HepG2 (cell line): ENCODE measurements around the gene C1R. TPM values are rescaled to one million over a fixed set of nuclear protein-coding genes. Genes with fewer than 3 reads are reported as not detected.
A peak's percentile ranks its signal among the peaks of the same experiment; 100 is the strongest.

ENCODE experiments used
- ATAC-seq: fragments of 200-7000 bp; cut with Tn5 transposase; 3 replicates; pipeline ENCODE4 v1.9.1; 2020; ENCODE audit warnings: mild to moderate bottlenecking, moderate library complexity
- BruUV-seq: library from RNA; stranded (reverse); fragments of 400-500 nt; replicated peaks from 2 replicates; lab custom pipeline; 2021; lab: Mats Ljungman, UMichigan
- CTCF ChIA-PET: fragments of 300-600 bp; formaldehyde crosslinking; extraction: SDS; loops from one replicate; lab custom pipeline; 2021; ENCODE audit warnings: low total read pairs, inconsistent platforms, low intra/inter-chr PET ratio; lab: Yijun Ruan, JAX
- POLR2A ChIA-PET: fragments of 350-600 bp; sonication (Branson Sonifier 250); formaldehyde crosslinking; loops from one replicate; lab custom pipeline; 2020; ENCODE audit warnings: antibody characterized with exemption, inconsistent platforms; lab: Yijun Ruan, JAX
- DNase-seq: peaks from one replicate; pipeline ENCODE4 v3.0.0-alpha.2; 2015; ENCODE audit warnings: low spot score
- FAIRE-seq: peaks from 3 replicates; lab custom pipeline; 2011; peaks lifted over from hg19 to GRCh38; lab: Jason Lieb, UNC
- H2AFZ ChIP-seq: one replicate; pipeline ENCODE4 v1.6.1; 2011; ENCODE audit warnings: low read length, inconsistent platforms
- H3K27ac ChIP-seq: fragments of 300-600 bp; 3 replicates; pipeline ENCODE4 v1.8.0; 2011; ENCODE audit warnings: mixed run types, mild to moderate bottlenecking, mixed read lengths, low read length, inconsistent platforms; ENCODE audit not compliant: insufficient read depth; ENCODE audit errors: extremely low read length
- H3K27me3 ChIP-seq, 2 experiments: fragments of 200-600 bp in 1 of 2; 2 replicates in 1 of 2; 3 replicates in 1 of 2; pipeline versions ENCODE4 v1.6.0 to v1.8.0; 2011; ENCODE audit warnings: low read length in 2 of 2, mild to moderate bottlenecking in 2 of 2, moderate library complexity in 2 of 2, inconsistent platforms in 1 of 2; ENCODE audit not compliant: insufficient read depth in 2 of 2, control insufficient read depth in 1 of 2
- H3K36me3 ChIP-seq, 2 experiments: fragments of 200-600 bp in 1 of 2; replicated peaks in 1 of 2; 2 replicates in 1 of 2; 3 replicates in 1 of 2; pipeline versions ENCODE4 v1.5.1 to v1.8.0; 2011; ENCODE audit warnings: low read length in 2 of 2, inconsistent platforms in 1 of 2; ENCODE audit not compliant: insufficient read depth in 2 of 2, control insufficient read depth in 1 of 2
- H3K4me1 ChIP-seq: 2 replicates; pipeline ENCODE4 v1.5.1; 2012; ENCODE audit warnings: low read length, inconsistent platforms; ENCODE audit not compliant: insufficient read depth
- H3K4me2 ChIP-seq: 2 replicates; pipeline ENCODE4 v1.6.0; 2011; ENCODE audit warnings: low read depth, low read length, inconsistent platforms
- H3K4me3 ChIP-seq, 3 experiments: fragments of 200-600 bp in 1 of 3; sonication (generic), shearing (Covaris generic) in 1 of 3; replicated peaks in 1 of 3; 2 replicates each; pipeline ENCODE4 v1.5.1; 2011 to 2016; ENCODE audit warnings: low read length in 3 of 3, inconsistent platforms in 2 of 3, low read depth in 2 of 3, mild to moderate bottlenecking in 2 of 3, control low read depth in 1 of 3, mixed read lengths in 1 of 3; ENCODE audit not compliant: insufficient read depth in 1 of 3
- H3K79me2 ChIP-seq: one replicate; pipeline ENCODE4 v1.6.1; 2011; ENCODE audit warnings: low read length, inconsistent platforms; ENCODE audit not compliant: insufficient read depth
- H3K9ac ChIP-seq: 2 replicates; pipeline ENCODE4 v1.6.0; 2011; ENCODE audit warnings: mild to moderate bottlenecking, low read depth, low read length, inconsistent platforms; ENCODE audit not compliant: insufficient read depth
- H3K9me3 ChIP-seq: 2 replicates; pipeline ENCODE4 v1.5.1; 2012; ENCODE audit warnings: mild to moderate bottlenecking, low read length
- H4K20me1 ChIP-seq: 2 replicates; pipeline ENCODE4 v1.6.0; 2011; ENCODE audit warnings: inconsistent platforms, mild to moderate bottlenecking, low read length, moderate library complexity; ENCODE audit not compliant: insufficient read depth
- CAMTA2 ChIP-seq: sonication (generic); formaldehyde crosslinking; IDR thresholded peaks from 2 replicates; pipeline ENCODE4 v1.4.0; 2020; ENCODE audit warnings: mild to moderate bottlenecking, missing genetic modification reagents, borderline replicate concordance
- SNRNP70 ChIP-seq: fragments of 200-400 bp; formaldehyde crosslinking; IDR thresholded peaks from 2 replicates; pipeline ENCODE4 v1.6.1; 2017; ENCODE audit warnings: mild to moderate bottlenecking, low read depth, low read length, moderate library complexity
- ZNF331 ChIP-seq: sonication (generic); formaldehyde crosslinking; IDR thresholded peaks from 2 replicates; pipeline ENCODE4 v1.4.0; 2020; ENCODE audit warnings: missing genetic modification reagents
- ZNF773 ChIP-seq: sonication (generic); formaldehyde crosslinking; IDR thresholded peaks from 2 replicates; pipeline ENCODE4 v1.4.0; 2020; ENCODE audit warnings: missing genetic modification reagents, borderline replicate concordance
- WGBS: methylation state at CpG from one replicate; pipeline ENCODE4 v1.1.6; 2017; ENCODE audit warnings: low lambda C conversion rate; 5-methylcytosine and 5-hydroxymethylcytosine counted together
- in situ Hi-C: cut with HindIII; loops from 2 replicates; pipeline ENCODE4 v1.10.0; 2017; ENCODE audit warnings: low pct_unique_long_range_greater_than_20kb; ENCODE audit not compliant: extremely low pct_ligation_motif_present
- intact Hi-C: fragments of 100-400 bp; cut with micrococcal nuclease; formaldehyde crosslinking; loops from one replicate; pipeline ENCODE4 v1.10.0; 2022; ENCODE audit not compliant: unreplicated experiment
- polyA plus RNA-seq, 8 experiments: library from polyadenylated mRNA; depleted of rRNA in 3 of 8; stranded (reverse) in 7 of 8; unstranded in 1 of 8; fragments of >200 nt; fragmentation: Illumina TruSeq in 4 of 8; extraction: Trizol in 4 of 8; gene quantifications; 2 replicates each; pipeline versions ENCODE4 v1.2.1 to v1.2.3, GENCODE V29; 2011 to 2016; ENCODE audit warnings: low read depth in 4 of 8, missing spikeins in 1 of 8, mixed read lengths in 1 of 8; ENCODE audit not compliant: insufficient read depth in 1 of 8
- total RNA-seq, 5 experiments: library from RNA; depleted of rRNA; stranded (reverse); fragments of >200 nt; fragmentation: Illumina TruSeq; extraction: Trizol; gene quantifications; 2 replicates each; pipeline ENCODE4 v1.2.3, GENCODE V29; 2016; ENCODE audit warnings: low read depth in 1 of 5
- TF ChIP-seq, protein P1 (sequence below): sonication (generic); formaldehyde crosslinking; IDR thresholded peaks from 2 replicates; pipeline ENCODE4 v1.5.0; 2020; ENCODE audit warnings: missing genetic modification reagents
- TF ChIP-seq, protein P2 (sequence below): sonication (generic); formaldehyde crosslinking; IDR thresholded peaks from 2 replicates; pipeline ENCODE4 v1.5.0; 2020; ENCODE audit warnings: mild to moderate bottlenecking, missing genetic modification reagents, borderline replicate concordance

C1R gene
- total and polyA plus RNA-seq, 2 of the 13 experiments (the other 11 are each of a cell fraction or from before 2014, with no cell fraction given): 3.5 to 6.5 TPM

DNA sequence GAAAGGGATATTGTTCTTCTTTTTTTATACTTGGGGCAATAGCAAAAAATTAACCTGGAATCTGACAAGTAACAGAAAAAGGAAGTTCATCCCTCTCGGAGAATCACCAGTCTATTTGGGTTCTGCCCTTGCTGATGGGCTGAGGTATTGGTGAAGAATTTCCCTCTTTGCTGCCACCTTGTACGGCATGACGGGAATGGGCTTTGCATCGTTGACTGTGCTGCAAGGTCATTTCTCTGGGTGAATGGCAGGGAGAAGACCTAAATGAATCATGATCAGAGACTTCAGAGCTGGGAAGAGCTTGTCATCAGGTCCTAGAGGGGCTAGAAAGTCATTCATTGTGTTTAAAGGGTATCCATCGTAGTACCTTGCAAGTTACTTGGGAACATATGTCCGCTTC lies 19.7 kb downstream of the C1R start:
- WGBS: 61% methylated on average over 6 of the region's 6 CpGs
- CTCF ChIA-PET: no interaction called here
- peaks cover 18% of the 10 kb centered on the region for H3K4me1 ChIP-seq

More for the DNA sequence above, 19.7 kb downstream of the C1R start:
- H3K27ac ChIP-seq: no peak overlapping the region
- no peak for ATAC-seq
- FAIRE-seq: peak; percentile 18
- H3K4me3 ChIP-seq: no peak overlapping the region
- H3K9ac ChIP-seq: no peak overlapping the region
- no peaks in the 10 kb centered on the region for H3K36me3 ChIP-seq
- no peaks in the 10 kb centered on the region for H3K27me3 ChIP-seq
- H4K20me1 ChIP-seq: no peaks in the 10 kb centered on the region
- no peak for TF ChIP-seq CAMTA2
- TF ChIP-seq SNRNP70: no peak
- TF ChIP-seq, protein P1, sequence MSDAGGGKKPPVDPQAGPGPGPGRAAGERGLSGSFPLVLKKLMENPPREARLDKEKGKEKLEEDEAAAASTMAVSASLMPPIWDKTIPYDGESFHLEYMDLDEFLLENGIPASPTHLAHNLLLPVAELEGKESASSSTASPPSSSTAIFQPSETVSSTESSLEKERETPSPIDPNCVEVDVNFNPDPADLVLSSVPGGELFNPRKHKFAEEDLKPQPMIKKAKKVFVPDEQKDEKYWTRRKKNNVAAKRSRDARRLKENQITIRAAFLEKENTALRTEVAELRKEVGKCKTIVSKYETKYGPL (CRISPR knock-in tag): no peak
- no peak for TF ChIP-seq ZNF773
- TF ChIP-seq ZNF331 (CRISPR knock-in tag): peak; percentile 76
- TF ChIP-seq, protein P2, sequence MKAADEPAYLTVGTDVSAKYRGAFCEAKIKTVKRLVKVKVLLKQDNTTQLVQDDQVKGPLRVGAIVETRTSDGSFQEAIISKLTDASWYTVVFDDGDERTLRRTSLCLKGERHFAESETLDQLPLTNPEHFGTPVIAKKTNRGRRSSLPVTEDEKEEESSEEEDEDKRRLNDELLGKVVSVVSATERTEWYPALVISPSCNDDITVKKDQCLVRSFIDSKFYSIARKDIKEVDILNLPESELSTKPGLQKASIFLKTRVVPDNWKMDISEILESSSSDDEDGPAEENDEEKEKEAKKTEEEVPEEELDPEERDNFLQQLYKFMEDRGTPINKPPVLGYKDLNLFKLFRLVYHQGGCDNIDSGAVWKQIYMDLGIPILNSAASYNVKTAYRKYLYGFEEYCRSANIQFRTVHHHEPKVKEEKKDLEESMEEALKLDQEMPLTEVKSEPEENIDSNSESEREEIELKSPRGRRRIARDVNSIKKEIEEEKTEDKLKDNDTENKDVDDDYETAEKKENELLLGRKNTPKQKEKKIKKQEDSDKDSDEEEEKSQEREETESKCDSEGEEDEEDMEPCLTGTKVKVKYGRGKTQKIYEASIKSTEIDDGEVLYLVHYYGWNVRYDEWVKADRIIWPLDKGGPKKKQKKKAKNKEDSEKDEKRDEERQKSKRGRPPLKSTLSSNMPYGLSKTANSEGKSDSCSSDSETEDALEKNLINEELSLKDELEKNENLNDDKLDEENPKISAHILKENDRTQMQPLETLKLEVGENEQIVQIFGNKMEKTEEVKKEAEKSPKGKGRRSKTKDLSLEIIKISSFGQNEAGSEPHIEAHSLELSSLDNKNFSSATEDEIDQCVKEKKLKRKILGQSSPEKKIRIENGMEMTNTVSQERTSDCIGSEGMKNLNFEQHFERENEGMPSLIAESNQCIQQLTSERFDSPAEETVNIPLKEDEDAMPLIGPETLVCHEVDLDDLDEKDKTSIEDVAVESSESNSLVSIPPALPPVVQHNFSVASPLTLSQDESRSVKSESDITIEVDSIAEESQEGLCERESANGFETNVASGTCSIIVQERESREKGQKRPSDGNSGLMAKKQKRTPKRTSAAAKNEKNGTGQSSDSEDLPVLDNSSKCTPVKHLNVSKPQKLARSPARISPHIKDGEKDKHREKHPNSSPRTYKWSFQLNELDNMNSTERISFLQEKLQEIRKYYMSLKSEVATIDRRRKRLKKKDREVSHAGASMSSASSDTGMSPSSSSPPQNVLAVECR (CRISPR knock-in tag): no peak
- POLR2A ChIA-PET: interaction anchor here (1.7 kb wide), 1 partner anchor 12 kb away, joined by 5 read pairs; the partner anchor contains the start of gene C1S
- H3K79me2 ChIP-seq: no peaks in the 10 kb centered on the region
- DNase-seq: no peak
- in situ Hi-C loops (no loop called here), intact Hi-C loops (no loop called here)
- no peak overlapping the region; the same call in 1 of the 2 replicates for H3K4me2 ChIP-seq
- no peak overlapping the region for H2AFZ ChIP-seq
- no TSS peak for BruUV-seq
- no peaks in the 10 kb centered on the region for H3K9me3 ChIP-seq
